ENCODE measurements around the gene LRRC8B. TPM values are rescaled to one million over a fixed set of nuclear protein-coding genes. Genes with fewer than 3 reads are reported as not detected.

LRRC8B gene
- polyA plus RNA-seq, 3 donors = 10.5 to 10.6 (median 10.6) TPM

- no peak for DNase-seq (ENCODE audit: low read depth in 3 of 3, low spot score in 2 of 3)
Measured at GRCh38 chr1:89546082-89546889, 21.7 kb downstream of the LRRC8B start.

GRCh38 chr1:89546934-89547562 lies 22.4 kb downstream of the LRRC8B start:
- no peak for DNase-seq (ENCODE audit: low read depth in 3 of 3, low spot score in 2 of 3)

DNA sequence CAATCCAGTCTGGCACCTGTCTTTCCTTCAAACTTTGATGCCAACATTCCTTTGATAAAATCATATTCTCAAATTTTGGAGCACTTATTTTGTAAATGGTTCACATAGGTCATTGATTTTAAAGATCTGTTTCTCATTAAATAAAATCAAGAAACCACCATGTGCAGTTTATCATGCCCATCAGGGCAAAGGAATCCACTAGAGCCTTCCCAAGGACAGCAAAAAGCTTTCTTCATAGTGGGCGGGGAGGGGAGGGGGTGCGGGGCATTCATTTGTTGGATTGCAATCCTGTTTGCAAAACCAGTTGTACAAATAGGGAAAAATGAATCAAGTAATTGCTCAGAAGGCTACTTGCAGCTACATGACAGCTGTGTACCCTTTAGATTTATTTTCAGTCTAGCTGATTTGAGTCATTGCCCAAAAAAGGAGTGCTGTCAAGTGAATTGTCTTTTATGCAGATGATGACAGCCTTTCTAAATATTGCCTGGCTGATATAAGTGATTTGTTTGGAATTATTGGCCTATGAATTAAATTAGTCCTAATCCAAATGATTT lies 23.0 kb downstream of the LRRC8B start:
- DNase-seq (ENCODE audit: low read depth in 3 of 3, low spot score in 2 of 3) = no peak

DNA sequence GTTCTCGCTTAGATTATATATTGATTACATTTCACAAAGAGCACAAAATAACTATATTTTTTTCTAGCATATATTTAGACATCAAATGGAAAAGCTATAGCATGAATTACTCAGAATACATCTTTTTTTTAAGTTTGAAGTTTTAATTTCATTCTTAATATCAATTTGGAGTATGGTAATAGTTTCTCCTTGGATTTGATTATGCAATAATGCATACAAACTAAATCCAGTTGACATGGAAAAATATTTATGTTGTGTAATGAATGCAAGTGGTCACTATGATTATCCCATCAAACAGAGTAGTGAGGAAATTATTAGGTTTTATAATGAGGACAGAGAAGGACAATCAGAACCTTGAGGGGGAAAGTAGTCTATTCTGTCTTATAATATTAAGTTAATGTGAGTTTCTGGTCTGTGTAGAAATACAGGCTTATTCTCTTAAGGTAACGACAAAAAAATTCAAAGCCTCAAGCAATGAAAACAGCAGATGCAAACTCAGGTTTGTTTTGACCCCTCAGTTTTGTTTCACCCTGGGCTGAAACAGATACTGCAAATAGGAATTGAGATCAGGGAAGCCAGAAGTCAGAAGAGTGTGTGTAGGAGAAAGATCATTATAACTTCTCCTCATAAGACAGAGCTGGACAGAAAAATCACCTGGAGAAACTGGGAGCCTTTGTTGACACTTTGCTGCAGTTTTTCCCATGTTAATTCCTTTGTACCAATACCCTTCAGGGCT lies 23.7 kb downstream of the LRRC8B start:
- DNase-seq (ENCODE audit: low read depth in 3 of 3, low spot score in 2 of 3) = no peak

- DNase-seq (ENCODE audit: low read depth in 3 of 3, low spot score in 2 of 3) = no peak
Measured at GRCh38 chr1:89550995-89551394, 26.4 kb downstream of the LRRC8B start.

DNA sequence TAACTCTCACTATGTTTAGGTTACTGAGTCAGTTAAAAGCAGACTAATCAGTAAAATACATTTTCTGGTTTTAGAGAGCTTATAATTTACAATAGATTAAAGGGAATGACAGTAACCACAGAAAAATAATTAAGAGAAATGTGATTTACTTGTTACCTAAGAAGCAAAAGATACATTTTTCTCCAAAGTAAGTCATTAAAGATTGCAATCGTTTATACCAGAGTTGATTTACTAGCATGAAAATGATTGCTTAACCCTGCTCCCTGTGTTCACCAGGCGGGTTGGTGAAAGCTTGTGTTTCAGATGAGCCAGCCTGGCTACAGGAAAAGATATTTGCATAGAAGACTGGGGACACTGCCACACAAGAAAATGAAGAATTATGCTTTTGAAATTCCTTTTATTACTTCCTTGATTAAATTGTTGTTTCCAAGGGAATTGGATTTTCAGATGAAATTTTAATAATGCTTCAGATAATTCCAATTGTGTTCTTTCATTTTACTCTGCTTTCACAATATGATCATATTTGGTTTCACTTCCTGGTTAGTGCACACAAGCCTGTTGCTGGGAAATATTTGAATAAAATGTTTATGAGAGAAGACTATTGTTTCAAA lies 27.9 kb downstream of the LRRC8B start:
- DNase-seq (ENCODE audit: low read depth in 3 of 3, low spot score in 2 of 3) = no peak

DNA sequence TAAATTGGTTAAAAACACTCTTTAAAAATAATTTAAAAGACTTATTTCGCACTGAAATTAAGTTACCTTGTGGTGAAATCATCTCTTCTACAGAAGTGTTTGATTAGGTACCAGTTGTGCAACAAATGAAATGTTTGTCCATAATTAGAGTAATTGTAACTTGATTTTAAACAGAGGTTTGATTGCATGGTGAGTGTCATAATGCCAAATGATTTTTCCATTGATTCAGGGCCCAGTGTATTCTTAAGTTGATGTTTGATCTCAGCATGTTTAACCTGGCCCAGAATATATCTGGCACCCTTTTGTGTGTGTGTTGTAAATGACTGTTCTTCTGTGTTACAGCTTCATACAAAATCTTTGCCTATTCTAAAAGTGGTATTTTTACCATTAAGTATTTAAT lies 28.5 kb downstream of the LRRC8B start:
- DNase-seq (ENCODE audit: low read depth in 3 of 3, low spot score in 2 of 3) = no peak

DNA sequence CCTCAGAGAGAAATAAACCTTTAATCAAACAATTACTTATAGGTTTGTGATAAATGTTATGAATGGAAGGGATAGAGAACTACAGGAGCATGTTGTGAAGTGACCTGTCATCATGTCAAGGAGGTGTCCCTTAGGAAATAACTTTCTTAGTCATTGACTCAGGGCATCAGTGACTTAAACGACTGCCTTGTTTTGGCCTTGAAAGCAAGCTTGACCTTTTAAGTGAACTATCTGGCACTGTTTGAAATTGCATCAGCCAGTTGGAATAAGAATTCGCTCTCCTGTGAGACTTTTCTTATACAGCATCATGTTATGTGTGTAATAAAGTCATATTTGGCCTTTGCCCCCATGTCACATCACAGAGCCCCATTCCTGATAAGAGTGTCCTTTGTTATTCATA lies 30.9 kb downstream of the LRRC8B start:
- no peak for DNase-seq (ENCODE audit: low read depth in 3 of 3, low spot score in 2 of 3)

GRCh38 chr1:89556726-89557444 lies 32.3 kb downstream of the LRRC8B start:
- DNase-seq (ENCODE audit: low read depth in 3 of 3, low spot score in 2 of 3) = no peak

DNA sequence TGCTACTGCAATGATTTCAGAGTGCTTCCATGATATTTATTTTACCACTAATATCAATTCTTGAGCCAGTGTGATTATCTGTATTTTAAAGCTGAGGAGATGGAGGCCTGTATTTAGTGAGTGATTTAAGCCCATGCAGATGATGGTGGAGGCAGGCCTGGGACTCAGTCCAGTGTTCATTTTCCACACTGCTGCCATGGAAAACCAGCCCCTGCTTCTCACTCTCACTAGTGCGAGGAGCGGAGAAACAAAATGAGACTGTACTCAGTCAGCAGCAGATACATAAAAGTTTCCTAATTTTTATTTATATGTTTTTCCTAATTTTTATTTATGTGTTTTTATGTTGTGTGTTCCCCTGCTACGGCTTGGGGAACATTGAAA lies 32.8 kb downstream of the LRRC8B start:
- DNase-seq (ENCODE audit: low read depth in 3 of 3, low spot score in 2 of 3) = no peak

DNA sequence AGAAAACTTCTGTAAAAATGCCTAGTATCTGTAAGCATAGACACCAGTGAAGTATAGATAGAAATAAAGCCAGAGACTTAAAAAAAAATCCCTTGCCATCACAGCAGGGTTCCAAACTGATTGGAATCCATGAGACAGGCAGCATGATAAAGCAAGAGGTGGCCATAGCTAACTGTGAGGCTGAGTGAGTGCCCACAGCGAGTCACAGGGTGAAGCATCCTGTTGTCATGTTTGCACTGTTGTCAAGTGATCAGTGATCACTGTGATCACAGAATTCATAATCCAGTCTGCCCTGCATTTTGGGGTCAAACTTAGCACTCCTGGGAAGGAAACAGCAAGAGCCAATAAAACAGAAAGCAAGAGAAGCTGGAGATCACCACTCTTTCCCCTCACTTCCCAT lies 33.3 kb downstream of the LRRC8B start:
- DNase-seq (ENCODE audit: low read depth in 3 of 3, low spot score in 2 of 3) = no peak

GRCh38 chr1:89563957-89564604 lies 39.5 kb downstream of the LRRC8B start:
- no peak for DNase-seq (ENCODE audit: low read depth in 3 of 3, low spot score in 2 of 3)

GRCh38 chr1:89565521-89565920 lies 40.9 kb downstream of the LRRC8B start:
- DNase-seq (ENCODE audit: low read depth in 3 of 3, low spot score in 2 of 3) = no peak

DNA sequence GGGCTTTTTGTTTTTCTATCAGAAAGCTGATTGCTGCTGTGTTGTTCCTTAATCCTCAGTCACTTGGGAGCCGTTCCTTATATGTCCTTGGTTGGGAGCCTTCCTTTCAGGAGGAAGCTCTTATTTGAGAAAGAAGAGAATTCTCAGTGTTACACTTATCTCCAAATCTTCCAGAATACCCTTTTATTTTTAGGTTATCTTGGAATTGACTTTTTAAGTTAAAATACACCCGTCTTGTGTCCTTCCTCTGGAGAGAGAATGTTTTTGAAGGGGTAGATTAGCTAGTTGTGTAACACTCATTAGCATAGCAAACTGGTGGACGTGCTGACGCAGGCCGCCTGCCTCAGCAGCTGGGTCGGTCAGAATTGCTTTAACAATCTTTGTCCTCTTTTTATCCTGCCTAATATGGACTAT lies 42.1 kb downstream of the LRRC8B start:
- DNase-seq (ENCODE audit: low read depth in 3 of 3, low spot score in 2 of 3) = no peak

DNA sequence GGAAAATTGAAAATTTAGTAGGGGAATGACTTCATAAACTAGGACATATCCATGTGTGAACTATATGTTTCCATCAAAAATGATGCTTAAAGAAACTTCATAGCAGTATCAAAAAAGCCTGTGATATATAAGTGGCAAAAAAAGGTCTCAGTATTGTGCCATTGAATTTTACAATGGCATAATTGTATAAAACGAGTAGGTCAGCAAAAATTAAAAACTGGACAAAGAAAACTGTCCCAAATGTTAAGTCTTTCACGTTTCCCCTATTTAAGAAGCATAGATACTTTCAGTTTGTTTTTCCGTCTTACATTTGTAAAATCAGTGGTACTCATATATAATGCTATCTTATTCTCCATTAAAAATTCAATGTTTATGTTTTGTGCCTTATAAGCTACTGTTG lies 43.2 kb downstream of the LRRC8B start:
- DNase-seq (ENCODE audit: low read depth in 3 of 3, low spot score in 2 of 3) = no peak

- no peak for DNase-seq (ENCODE audit: low read depth in 3 of 3, low spot score in 2 of 3)
Measured at GRCh38 chr1:89573410-89573809, 48.8 kb downstream of the LRRC8B start.

- DNase-seq (ENCODE audit: low read depth in 3 of 3, low spot score in 2 of 3) = no peak
Measured at GRCh38 chr1:89574621-89575020, 50.0 kb downstream of the LRRC8B start.

- no peak for DNase-seq (ENCODE audit: low read depth in 3 of 3, low spot score in 2 of 3)
Measured at GRCh38 chr1:89575207-89575606, 50.6 kb downstream of the LRRC8B start.

DNA sequence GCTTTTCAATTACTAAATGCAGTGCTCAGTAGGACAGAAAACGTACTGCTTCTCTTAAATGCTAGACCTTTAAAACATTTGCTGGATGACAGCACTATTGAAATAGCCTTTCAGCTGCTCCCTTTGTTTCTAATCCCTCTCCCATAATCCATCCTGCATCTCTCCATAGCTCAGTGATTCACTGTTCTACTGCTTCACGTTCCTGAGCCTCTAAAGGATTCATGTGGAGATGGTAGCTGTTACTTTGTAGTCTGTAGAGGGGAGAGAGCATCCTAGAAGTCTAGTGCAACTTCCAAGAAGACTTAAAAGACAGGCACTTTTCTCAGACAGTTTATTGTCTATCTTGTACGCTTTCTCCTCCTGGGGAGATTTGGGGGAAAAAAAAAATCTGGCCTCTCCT lies 51.4 kb downstream of the LRRC8B start:
- DNase-seq (ENCODE audit: low read depth in 3 of 3, low spot score in 2 of 3) = no peak

- no peak for DNase-seq (ENCODE audit: low read depth in 3 of 3, low spot score in 2 of 3)
Measured at GRCh38 chr1:89578151-89578550, 53.5 kb downstream of the LRRC8B start.
